ENCODE results near the gene TNS3. TPM values are rescaled to one million over a fixed set of nuclear protein-coding genes. Genes with fewer than 3 reads are reported as not detected.

TNS3 gene
- total and polyA plus RNA-seq, 2 donors (not counting 3 experiments of a cell fraction or from before 2014, with no cell fraction given): 10.4 to 45.1 TPM

GRCh38 chr7:47504551-47505311 lies 77.2 kb downstream of the TNS3 start:
- Histone ChIP-seq H3K9me1 (replicated peaks; ENCODE audit: control insufficient read depth, extremely low read depth, insufficient read depth, low read length) (no peaks in the 10 kb centered on the region), H3K27me3 (ENCODE audit: control insufficient read depth in 2 of 2, insufficient read depth in 2 of 2, low read length in 2 of 2) (no peaks in the 10 kb centered on the region), H3K4me1 (ENCODE audit: control insufficient read depth, extremely low read depth, insufficient read depth, low read length) (no peaks in the 10 kb centered on the region), H3K9ac (replicated peaks; ENCODE audit: extremely low read depth, insufficient read depth, low read length) (no peak overlapping the region), H4K20me1 (replicated peaks; ENCODE audit: control insufficient read depth, extremely low read depth, insufficient read depth, low read length) (no peaks in the 10 kb centered on the region), H3K27ac (ENCODE audit: insufficient read depth, low read depth, low read length) (no peak overlapping the region), H3K79me2 (ENCODE audit: control insufficient read depth, insufficient read depth, low read length) (no peaks in the 10 kb centered on the region), H3K36me3 (ENCODE audit: control insufficient read depth in 2 of 2, extremely low read depth in 1 of 2, insufficient read depth in 2 of 2, low read length in 2 of 2) (no peaks in the 10 kb centered on the region), H2AFZ (ENCODE audit: low read depth, low read length) (no peak overlapping the region), H3K4me3 (replicated peaks in 1 of 3; ENCODE audit: insufficient read depth in 1 of 3, low read depth in 1 of 3, low read length in 3 of 3) (no peak overlapping the region), H3K4me2 (ENCODE audit: insufficient read depth, low read length) (no peak overlapping the region), H3K9me3 (replicated peaks; ENCODE audit: control insufficient read depth, insufficient read depth, low read length) (no peaks in the 10 kb centered on the region)
- BruUV-seq (replicated peaks): no TSS peak
- no peak for DNase-seq (ENCODE audit: low read depth, low spot score)
- dilution Hi-C loops (cut with MboI; ENCODE audit: extremely low pct_ligation_motif_present, low sequenced_read_pairs): no loop called here
- no peak for TF ChIP-seq MYC (IDR thresholded peaks at IDR 0.05; ENCODE audit: low read depth, low read length)
- FAIRE-seq: no peak
- ChIA-PET POLR2A (no interaction called here), CTCF (no interaction called here)
- intact Hi-C loops (cut with micrococcal nuclease): no loop called here

- Histone ChIP-seq H3K27ac (ENCODE audit: insufficient read depth, low read depth, low read length) (no peak overlapping the region), H4K20me1 (replicated peaks; ENCODE audit: control insufficient read depth, extremely low read depth, insufficient read depth, low read length) (no peaks in the 10 kb centered on the region), H3K36me3 (ENCODE audit: control insufficient read depth in 2 of 2, extremely low read depth in 1 of 2, insufficient read depth in 2 of 2, low read length in 2 of 2) (no peaks in the 10 kb centered on the region), H3K9me3 (replicated peaks; ENCODE audit: control insufficient read depth, insufficient read depth, low read length) (no peaks in the 10 kb centered on the region), H3K9ac (replicated peaks; ENCODE audit: extremely low read depth, insufficient read depth, low read length) (no peak overlapping the region), H3K4me2 (ENCODE audit: insufficient read depth, low read length) (no peak overlapping the region), H2AFZ (ENCODE audit: low read depth, low read length) (no peak overlapping the region), H3K9me1 (replicated peaks; ENCODE audit: control insufficient read depth, extremely low read depth, insufficient read depth, low read length) (no peaks in the 10 kb centered on the region), H3K4me3 (replicated peaks in 1 of 3; ENCODE audit: insufficient read depth in 1 of 3, low read depth in 1 of 3, low read length in 3 of 3) (no peak overlapping the region), H3K27me3 (ENCODE audit: control insufficient read depth in 2 of 2, insufficient read depth in 2 of 2, low read length in 2 of 2) (no peaks in the 10 kb centered on the region), H3K4me1 (ENCODE audit: control insufficient read depth, extremely low read depth, insufficient read depth, low read length) (no peaks in the 10 kb centered on the region), H3K79me2 (ENCODE audit: control insufficient read depth, insufficient read depth, low read length) (no peaks in the 10 kb centered on the region)
- ChIA-PET POLR2A (no interaction called here), CTCF (interaction anchor here (1.3 kb wide), 1 partner anchor 68 kb away, joined by 6 read pairs; no protein-coding TSS in a partner anchor)
- DNase-seq (ENCODE audit: low read depth, low spot score): no peak
- FAIRE-seq: no peak
- no TSS peak for BruUV-seq (replicated peaks)
- dilution Hi-C loops (cut with MboI; ENCODE audit: extremely low pct_ligation_motif_present, low sequenced_read_pairs): no loop called here
- intact Hi-C loops (cut with micrococcal nuclease): no loop called here
- TF ChIP-seq CTCF (IDR thresholded peaks at IDR 0.05; ENCODE audit: extremely low read depth in 1 of 2, insufficient read depth in 1 of 2, low read depth in 1 of 2, low read length in 2 of 2): no peak
- TF ChIP-seq EZH2 (IDR thresholded peaks at IDR 0.05; ENCODE audit: borderline replicate concordance, low read depth, low read length, severe bottlenecking): no peak
- no peak for TF ChIP-seq MAX (IDR thresholded peaks at IDR 0.05; ENCODE audit: insufficient read depth, insufficient read length)
- no peak for TF ChIP-seq MYC (IDR thresholded peaks at IDR 0.05; ENCODE audit: low read depth, low read length)
- no peak for TF ChIP-seq JUN (IDR thresholded peaks at IDR 0.05; ENCODE audit: borderline replicate concordance, insufficient read depth, insufficient read length, low read depth)
- TF ChIP-seq POLR2A (IDR thresholded peaks at IDR 0.05; ENCODE audit: low read depth, low read length): no peak
- TF ChIP-seq POLR2AphosphoS5 (IDR thresholded peaks at IDR 0.05; ENCODE audit: insufficient read depth, low read depth, low read length): no peak
- no peak for TF ChIP-seq FOS (IDR thresholded peaks at IDR 0.05; ENCODE audit: borderline replicate concordance, insufficient read depth, low read length)
- TF ChIP-seq GATA2 (IDR thresholded peaks at IDR 0.05; ENCODE audit: insufficient read depth, insufficient read length, low read depth, low read length): no peak
Observed at GRCh38 chr7:47503281-47503680, 78.6 kb downstream of the TNS3 start.

Measured in endothelial cell of umbilical vein (primary cell).